ENCODE data around the gene KCTD14.

DNA sequence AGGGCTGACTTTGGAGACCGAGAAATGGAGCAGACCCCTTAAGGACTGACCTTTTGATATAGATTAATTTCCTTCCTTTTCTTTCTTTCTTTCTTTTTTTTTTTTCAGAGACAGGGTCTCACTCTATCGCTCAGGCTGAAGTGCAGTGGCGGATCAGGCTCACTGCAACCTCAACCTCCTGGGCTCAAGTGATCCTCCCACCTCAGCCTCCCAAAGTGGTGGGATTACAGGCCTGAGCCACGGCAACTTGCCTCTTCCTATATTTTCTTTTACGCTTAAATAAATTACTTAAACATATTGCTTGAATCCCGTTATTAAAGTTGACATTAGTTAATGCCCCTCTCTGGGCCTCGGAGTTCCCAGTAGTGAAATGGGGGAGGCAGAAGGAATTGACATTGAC is 350 bp upstream of the KCTD14 start:
- TF ChIP-seq CTCF (IDR thresholded peaks at IDR 0.05) (peak in 1 of 6 experiments; percentile 22), POLR2A (IDR thresholded peaks at IDR 0.05) (no peak)
